ENCODE data around the gene PKD1L1. TPM values are rescaled to one million over a fixed set of nuclear protein-coding genes. Genes with fewer than 3 reads are reported as not detected.

PKD1L1 gene
- total RNA-seq, 2 donors from 2014 or later = 0.40 to 1.2 TPM

GRCh38 chr7:47791682-47792081 lies 156.6 kb downstream of the PKD1L1 start:
- H3K9ac ChIP-seq (ENCODE audit: low read depth in 2 of 2, low read length in 2 of 2) = no peak overlapping the region
- H3K4me1 ChIP-seq = no peaks in the 10 kb centered on the region
- no peaks in the 10 kb centered on the region for H3K27me3 ChIP-seq
- no peak for DNase-seq
- TF ChIP-seq CTCF (IDR thresholded peaks at IDR 0.05) = no peak
- no peak overlapping the region for H3K4me3 ChIP-seq
- no peaks in the 10 kb centered on the region for H3K36me3 ChIP-seq
- H3K9me3 ChIP-seq = no peaks in the 10 kb centered on the region
- intact Hi-C loops (cut with DNase I) = no loop called here
- no peak overlapping the region for H3K27ac ChIP-seq

- H3K4me3 ChIP-seq = no peak overlapping the region
- TF ChIP-seq CTCF (IDR thresholded peaks at IDR 0.05) = no peak
- DNase-seq = no peak
- H3K4me1 ChIP-seq = no peaks in the 10 kb centered on the region
- no peak overlapping the region for H3K9ac ChIP-seq (ENCODE audit: low read depth in 2 of 2, low read length in 2 of 2)
- intact Hi-C loops (cut with DNase I) = no loop called here
- H3K9me3 ChIP-seq = no peaks in the 10 kb centered on the region
- no peaks in the 10 kb centered on the region for H3K36me3 ChIP-seq
- H3K27me3 ChIP-seq = no peaks in the 10 kb centered on the region
- H3K27ac ChIP-seq = no peak overlapping the region
Observed at GRCh38 chr7:47788083-47788482, 160.2 kb downstream of the PKD1L1 start.

GRCh38 chr7:47787249-47788069 lies 160.8 kb downstream of the PKD1L1 start:
- Histone ChIP-seq H3K9ac (ENCODE audit: low read depth in 2 of 2, low read length in 2 of 2) (no peak overlapping the region), H3K27me3 (no peaks in the 10 kb centered on the region), H3K27ac (no peak overlapping the region), H3K36me3 (no peaks in the 10 kb centered on the region), H3K9me3 (no peaks in the 10 kb centered on the region), H3K4me1 (no peaks in the 10 kb centered on the region), H3K4me3 (no peak overlapping the region)
- intact Hi-C loops (cut with DNase I) = no loop called here
- TF ChIP-seq CTCF (IDR thresholded peaks at IDR 0.05) = no peak
- no peak for DNase-seq

GRCh38 chr7:47786557-47787248 lies 161.6 kb downstream of the PKD1L1 start:
- DNase-seq = peak; percentile 22
- Histone ChIP-seq H3K9me3 (no peaks in the 10 kb centered on the region), H3K27ac (peak overlapping the region; percentile 34), H3K9ac (ENCODE audit: low read depth in 2 of 2, low read length in 2 of 2) (no peak overlapping the region), H3K36me3 (no peaks in the 10 kb centered on the region), H3K4me1 (no peaks in the 10 kb centered on the region), H3K27me3 (no peaks in the 10 kb centered on the region), H3K4me3 (no peak overlapping the region)
- intact Hi-C loops (cut with DNase I) = no loop called here
- no peak for TF ChIP-seq CTCF (IDR thresholded peaks at IDR 0.05)

- H3K36me3 ChIP-seq = no peaks in the 10 kb centered on the region
- peak overlapping the region; percentile 34 for H3K27ac ChIP-seq
- H3K4me3 ChIP-seq = no peak overlapping the region
- H3K27me3 ChIP-seq = no peaks in the 10 kb centered on the region
- no peak overlapping the region for H3K9ac ChIP-seq (ENCODE audit: low read depth in 2 of 2, low read length in 2 of 2)
- H3K4me1 ChIP-seq = no peaks in the 10 kb centered on the region
- no peaks in the 10 kb centered on the region for H3K9me3 ChIP-seq
- DNase-seq = no peak
- no peak for TF ChIP-seq CTCF (IDR thresholded peaks at IDR 0.05)
- intact Hi-C loops (cut with DNase I) = no loop called here
Observed at GRCh38 chr7:47785923-47786556, 162.2 kb downstream of the PKD1L1 start.
